ENCODE measurements around the gene N4BP2.

DNA sequence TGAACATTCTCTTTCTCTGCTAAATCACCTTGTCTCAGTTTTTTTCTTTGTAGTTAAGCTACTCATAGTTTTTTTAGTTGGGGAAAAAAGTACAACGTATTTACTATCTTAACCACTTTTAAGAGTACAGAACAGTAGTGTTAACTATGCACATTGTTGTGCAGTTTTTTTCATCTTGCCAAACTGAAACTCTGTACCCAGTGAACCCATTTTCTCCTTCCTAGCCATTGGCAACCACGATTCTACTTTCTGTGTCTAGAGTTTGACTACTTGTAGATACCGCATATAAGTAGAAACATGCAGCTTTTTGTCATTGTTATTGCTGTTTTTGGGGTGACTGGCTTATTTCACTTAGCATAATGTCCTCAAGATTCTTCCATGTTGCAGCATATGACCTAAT lies 10.0 kb downstream of the N4BP2 start:
- TF ChIP-seq EZH2 (IDR thresholded peaks at IDR 0.05; ENCODE audit: low read length, unreplicated experiment): no peak
- no peak for TF ChIP-seq CTCF (conservative IDR thresholded peaks at IDR 0.05; ENCODE audit: low read depth, low read length)

Measured in PC-3 (cell line).